ENCODE data around the gene HOXD9.
A peak's percentile ranks its signal among the peaks of the same experiment; 100 is the strongest.

Gene HOXD9

GRCh38 chr2:176117823-176118371 is 4.6 kb upstream of the HOXD9 start:
- no peak for DNase-seq (ENCODE audit: low read depth)
- no peak overlapping the region for H3K4me3 ChIP-seq (ENCODE audit: low read depth, low read length)
- TF ChIP-seq CTCF (IDR thresholded peaks at IDR 0.05; ENCODE audit: insufficient read depth, low read depth, low read length, missing control alignments): no peak

GRCh38 chr2:176118601-176119339 is 3.7 kb upstream of the HOXD9 start:
- no peak overlapping the region for H3K4me3 ChIP-seq (ENCODE audit: low read depth, low read length)
- TF ChIP-seq CTCF (IDR thresholded peaks at IDR 0.05; ENCODE audit: insufficient read depth, low read depth, low read length, missing control alignments): peak; percentile 38
- peak; percentile 58 for DNase-seq (ENCODE audit: low read depth)

- no peak overlapping the region for H3K4me3 ChIP-seq (ENCODE audit: low read depth, low read length)
Observed at GRCh38 chr2:176120364-176121189, 1.9 kb upstream of the HOXD9 start.

GRCh38 chr2:176121190-176122051 is 1.1 kb upstream of the HOXD9 start:
- DNase-seq (ENCODE audit: low read depth): no peak
- no peak for TF ChIP-seq CTCF (IDR thresholded peaks at IDR 0.05; ENCODE audit: insufficient read depth, low read depth, low read length, missing control alignments)
- no peak overlapping the region for H3K4me3 ChIP-seq (ENCODE audit: low read depth, low read length)

More at GRCh38 chr2:176120364-176121189, 1.9 kb upstream of the HOXD9 start:
- no peak for TF ChIP-seq CTCF (IDR thresholded peaks at IDR 0.05; ENCODE audit: insufficient read depth, low read depth, low read length, missing control alignments)
- DNase-seq (ENCODE audit: low read depth): no peak

- TF ChIP-seq CTCF (IDR thresholded peaks at IDR 0.05; ENCODE audit: insufficient read depth, low read depth, low read length, missing control alignments): no peak
- no peak for DNase-seq (ENCODE audit: low read depth)
- no peak overlapping the region for H3K4me3 ChIP-seq (ENCODE audit: low read depth, low read length)
Observed at GRCh38 chr2:176122052-176122682, 352 bp upstream of the HOXD9 start.

Data from GM12865 (cell line).